NCI-H1417 (cell line): ENCODE results near the gene LVRN.

Experiments
- DNase-seq, 3 experiments: peaks; one replicate each; lab custom pipeline; 2025; lab: John Stamatoyannopoulos, UW

LVRN gene

GRCh38 chr5:116023619-116024018 is 61.3 kb downstream of the LVRN start:
- no peak for DNase-seq

DNA sequence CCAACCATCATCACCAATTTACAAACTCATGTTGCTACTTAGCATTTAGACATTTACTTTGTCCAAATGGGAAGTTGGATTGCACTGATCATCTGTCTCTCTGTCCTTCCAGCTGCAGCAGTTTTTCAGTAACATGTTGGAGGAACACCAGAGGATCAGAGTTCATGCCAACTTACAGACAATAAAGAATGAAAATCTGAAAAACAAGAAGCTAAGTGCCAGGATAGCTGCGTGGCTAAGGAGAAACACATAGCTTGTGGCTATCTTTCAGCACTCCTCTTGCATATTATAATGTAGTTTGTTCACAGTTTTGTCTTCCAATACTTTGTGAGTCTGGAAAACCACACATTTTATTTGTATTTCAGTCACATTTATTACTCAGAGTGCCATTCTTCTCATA is 63.6 kb downstream of the LVRN start:
- no peak for DNase-seq

GRCh38 chr5:116032094-116032517 is 69.8 kb downstream of the LVRN start, which contains the start of gene ARL14EPL:
TSS of gene ARL14EPL (plus strand) at chr5:116032472. CDS start at chr5:116051466, 18,994 bp downstream.
- DNase-seq, result peak in 1 of 3 experiments; percentile 53

- no peak for DNase-seq
These were observed 70.7 kb downstream of the LVRN start for GRCh38 chr5:116032991-116033390.

DNA sequence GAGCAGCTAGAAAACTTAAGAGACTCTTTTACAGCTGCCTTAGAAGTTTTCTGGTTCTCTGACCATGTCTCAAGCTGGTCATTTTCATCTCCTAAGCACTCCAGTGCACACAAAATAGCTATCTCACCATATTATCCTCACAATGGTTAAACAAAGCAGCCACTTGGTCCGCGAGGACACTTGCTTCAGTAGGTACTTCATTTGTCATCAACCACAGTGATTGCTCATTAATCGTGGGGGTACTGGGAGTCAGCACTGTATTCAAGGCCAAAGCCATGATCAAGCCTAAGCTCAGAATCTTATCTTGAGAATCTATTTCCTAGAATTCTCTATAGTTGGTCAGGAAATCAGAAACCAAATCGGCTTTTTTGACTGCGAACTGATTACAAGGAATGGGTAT is 72.8 kb downstream of the LVRN start:
- DNase-seq, result no peak

GRCh38 chr5:116037236-116037822 is 75.1 kb downstream of the LVRN start:
- DNase-seq, result no peak

GRCh38 chr5:116038817-116039216 is 76.5 kb downstream of the LVRN start:
- DNase-seq, result no peak

- DNase-seq, result no peak
These were observed 80.1 kb downstream of the LVRN start for GRCh38 chr5:116042375-116042774.

GRCh38 chr5:116044073-116044472 is 81.8 kb downstream of the LVRN start:
- peak in 2 of 3 experiments; percentile 40 to 73 for DNase-seq

DNA sequence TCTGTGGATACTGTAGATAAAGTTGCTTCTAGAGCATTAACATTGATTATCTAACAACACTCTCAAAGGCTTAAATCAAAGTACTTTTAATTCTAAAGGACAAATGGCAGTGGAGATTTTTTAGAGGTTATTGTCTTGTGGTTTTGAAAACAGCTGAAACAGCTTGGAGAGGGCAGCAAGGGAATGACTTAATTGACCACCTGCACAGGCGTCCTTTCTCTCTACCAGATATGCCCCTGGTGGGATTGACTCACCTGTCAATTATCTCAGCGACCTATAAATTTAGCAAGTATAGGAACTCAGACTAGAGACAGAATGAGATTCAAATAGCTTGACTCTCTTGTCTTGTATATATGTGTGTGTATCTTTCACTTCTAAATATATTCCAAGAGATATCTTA is 83.5 kb downstream of the LVRN start:
- peak in 2 of 3 experiments; percentile 2 to 51 for DNase-seq

DNA sequence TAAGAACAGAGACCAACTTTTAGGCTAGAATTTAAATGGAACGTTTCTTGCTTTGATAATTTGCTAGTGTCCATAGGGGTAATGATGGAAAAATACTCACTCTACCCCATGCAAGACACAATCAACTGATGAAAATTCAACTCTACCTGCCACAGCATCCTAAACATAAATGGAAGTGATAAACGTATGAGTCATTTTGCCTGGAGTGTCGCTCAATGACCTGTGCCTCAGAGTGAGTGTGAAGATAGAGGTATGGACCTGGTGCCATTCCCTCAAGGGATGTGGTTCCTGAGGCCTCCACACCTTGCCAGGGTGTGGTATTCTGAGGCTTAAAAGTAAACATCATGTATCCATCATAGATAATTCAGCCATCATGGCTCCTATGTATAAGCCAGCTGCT is 84.0 kb downstream of the LVRN start:
- DNase-seq, result no peak

DNA sequence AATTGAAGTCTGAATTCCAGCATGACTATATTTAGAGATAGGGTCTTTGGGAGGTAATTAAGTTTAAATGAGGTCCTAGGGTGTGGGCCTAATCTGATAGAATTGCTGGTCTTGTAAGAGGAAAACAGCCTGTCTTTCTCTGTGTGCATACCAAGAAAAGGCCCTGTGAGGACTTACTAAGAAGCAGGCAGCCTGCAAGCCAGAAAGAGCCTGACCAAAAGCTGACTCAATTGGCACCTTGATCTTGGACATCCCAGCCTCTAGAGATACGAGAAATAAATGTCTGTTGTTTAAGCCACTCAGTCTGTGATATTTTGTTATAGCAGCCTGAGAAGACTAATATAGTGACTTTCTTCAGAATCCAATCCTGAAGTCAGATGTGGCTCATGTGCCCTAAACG is 84.5 kb downstream of the LVRN start:
- DNase-seq, result no peak

GRCh38 chr5:116058346-116058936 is 96.2 kb downstream of the LVRN start:
- no peak for DNase-seq

GRCh38 chr5:116062352-116062751 is 100.1 kb downstream of the LVRN start:
- DNase-seq, result peak in 1 of 3 experiments; percentile 27

GRCh38 chr5:116063950-116064349 is 101.7 kb downstream of the LVRN start:
- DNase-seq, result no peak

GRCh38 chr5:116068028-116068632 is 105.9 kb downstream of the LVRN start:
- peak in 2 of 3 experiments; percentile 43 to 70 for DNase-seq

- DNase-seq, result no peak
These were observed 108.9 kb downstream of the LVRN start for GRCh38 chr5:116071211-116071610.

DNA sequence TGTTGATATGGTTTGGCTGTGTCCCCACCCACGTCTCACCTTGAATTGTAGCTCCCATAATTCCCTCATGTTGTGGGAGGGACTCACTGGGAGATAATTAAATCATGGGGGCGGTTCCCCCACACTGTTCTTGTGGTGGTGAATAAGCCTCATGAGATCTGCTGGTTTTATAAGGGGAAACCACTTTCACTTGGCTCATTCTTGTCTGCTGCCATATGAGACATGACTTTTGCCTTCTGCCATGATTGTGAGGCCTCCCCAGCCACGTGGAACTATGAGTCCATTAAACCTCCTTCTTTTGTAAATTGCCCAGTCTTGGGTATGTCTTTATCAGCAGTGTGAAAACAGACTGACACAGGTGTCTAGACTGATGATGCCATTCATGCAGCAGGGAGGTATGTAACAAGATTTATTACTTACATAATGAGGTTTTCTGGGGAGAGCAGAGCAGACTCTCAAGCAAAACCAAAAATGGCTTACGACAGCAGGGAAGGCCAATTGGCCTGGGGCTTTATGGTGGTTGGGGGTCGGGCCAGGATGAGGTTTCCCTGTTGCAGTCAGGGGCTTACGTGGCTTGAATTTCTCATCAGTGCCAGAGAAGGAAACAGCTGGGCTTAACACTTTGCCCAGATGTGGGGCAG is 113.0 kb downstream of the LVRN start:
- no peak for DNase-seq

GRCh38 chr5:116076496-116076895 is 114.2 kb downstream of the LVRN start:
- DNase-seq, result no peak
